Liver (tissue), 3 donors: ENCODE data around the gene CCDC88C.

Experiments used
- ATF3 ChIP-seq: IDR thresholded peaks from 2 replicates; pipeline ENCODE4 v1.6.1; 2016; ENCODE audit warnings: antibody characterized with exemption
- CTCF ChIP-seq: fragments of 150-350 bp; IDR thresholded peaks from 2 replicates; pipeline ENCODE4 v1.5.1; 2017; ENCODE audit warnings: improper control_type of control experiment, low read depth, low read length; ENCODE audit not compliant: missing input control
- FOXA1 ChIP-seq: IDR thresholded peaks from 2 replicates; pipeline ENCODE4 v1.6.1; 2016; ENCODE audit warnings: antibody characterized with exemption
- GABPA ChIP-seq, 2 donors: IDR thresholded peaks in 1 of 2; conservative IDR thresholded peaks in 1 of 2; 2 replicates each; pipeline ENCODE4 v1.6.1; 2016; ENCODE audit warnings: antibody characterized with exemption in 2 of 2, mild to moderate bottlenecking in 1 of 2, moderate library complexity in 1 of 2
- JUND ChIP-seq, 2 donors: IDR thresholded peaks; 2 replicates each; pipeline ENCODE4 v1.6.1; 2016; ENCODE audit warnings: antibody characterized with exemption in 2 of 2
- MAX ChIP-seq: IDR thresholded peaks from 2 replicates; pipeline ENCODE4 v1.6.1; 2016; ENCODE audit warnings: antibody characterized with exemption
- NR2F2 ChIP-seq: IDR thresholded peaks from 2 replicates; pipeline ENCODE4 v1.6.1; 2016; ENCODE audit warnings: antibody characterized with exemption
- RAD21 ChIP-seq, 2 donors: IDR thresholded peaks; 2 replicates each; pipeline ENCODE4 v1.6.1; 2016; ENCODE audit warnings: antibody characterized with exemption in 2 of 2, mild to moderate bottlenecking in 2 of 2
- REST ChIP-seq: IDR thresholded peaks from 2 replicates; pipeline ENCODE4 v1.6.1; 2016; ENCODE audit warnings: antibody characterized with exemption, mild to moderate bottlenecking
- RXRA ChIP-seq, 2 donors: IDR thresholded peaks; 2 replicates each; pipeline ENCODE4 v1.6.1; 2017 to 2018; ENCODE audit warnings: antibody characterized with exemption in 2 of 2, mild to moderate bottlenecking in 1 of 2
- SP1 ChIP-seq: IDR thresholded peaks from 2 replicates; pipeline ENCODE4 v1.6.1; 2018; ENCODE audit warnings: antibody characterized with exemption, mild to moderate bottlenecking
- TAF1 ChIP-seq: conservative IDR thresholded peaks from 2 replicates; pipeline ENCODE4 v1.6.1; 2016; ENCODE audit warnings: antibody characterized with exemption, mild to moderate bottlenecking
- YY1 ChIP-seq: IDR thresholded peaks from 2 replicates; pipeline ENCODE4 v1.6.1; 2016; ENCODE audit warnings: antibody characterized with exemption, mild to moderate bottlenecking
- ZBTB33 ChIP-seq: IDR thresholded peaks from 2 replicates; pipeline ENCODE4 v1.6.1; 2016; ENCODE audit warnings: antibody characterized with exemption
- donor health status: healthy.
- donor health status: healthy.

- TF ChIP-seq CTCF (no peak), JUND (IDR thresholded peaks at IDR 0.05) (no peak), ZBTB33 (no peak), NR2F2 (no peak), REST (no peak), MAX (no peak), SP1 (no peak), YY1 (no peak), RXRA (IDR thresholded peaks at IDR 0.05) (no peak), FOXA1 (no peak), TAF1 (no peak), ATF3 (no peak), RAD21 (IDR thresholded peaks at IDR 0.05) (no peak), GABPA (IDR thresholded peaks at IDR 0.05 in 1 of 2, conservative IDR thresholded peaks at IDR 0.05 in 1 of 2) (no peak)
Observed at GRCh38 chr14:91454155-91454554, 36.5 kb upstream of the CCDC88C start.
